ENCODE measurements around the gene UPF2.

DNA sequence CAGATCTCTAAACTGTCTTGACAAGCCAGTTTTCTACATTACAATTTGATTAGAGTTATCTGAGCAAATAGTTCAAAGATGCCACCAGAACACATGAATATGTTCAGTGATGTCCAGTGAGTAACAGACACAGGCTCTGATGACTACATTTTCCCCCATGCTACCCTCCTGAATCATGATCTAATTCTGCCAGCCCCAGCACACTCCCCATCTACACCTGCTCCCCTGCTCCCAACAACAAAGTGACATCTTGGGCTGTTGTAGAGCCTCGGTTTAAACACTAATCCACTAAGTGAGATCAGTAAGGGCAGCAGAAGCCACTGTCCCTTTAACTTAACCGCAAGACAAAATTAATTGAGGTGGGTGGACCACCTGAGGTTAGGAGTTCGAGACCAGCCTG lies 114.9 kb downstream of the UPF2 start:
- no peak for TF ChIP-seq EP300 (conservative IDR thresholded peaks at IDR 0.05; ENCODE audit: poor library complexity, severe bottlenecking)
- no peak for TF ChIP-seq CTCF (IDR thresholded peaks at IDR 0.05; ENCODE audit: poor library complexity, severe bottlenecking)
- no peak for TF ChIP-seq TAF1 (IDR thresholded peaks at IDR 0.05; ENCODE audit: low read depth)
- TF ChIP-seq POLR2AphosphoS5 (IDR thresholded peaks at IDR 0.05), result no peak
- TF ChIP-seq SMC3 (conservative IDR thresholded peaks at IDR 0.05; ENCODE audit: poor library complexity), result no peak
- TF ChIP-seq EZH2 (IDR thresholded peaks at IDR 0.05; ENCODE audit: borderline replicate concordance, insufficient read depth, low read length, poor library complexity, severe bottlenecking), result no peak
- TF ChIP-seq, protein P1, sequence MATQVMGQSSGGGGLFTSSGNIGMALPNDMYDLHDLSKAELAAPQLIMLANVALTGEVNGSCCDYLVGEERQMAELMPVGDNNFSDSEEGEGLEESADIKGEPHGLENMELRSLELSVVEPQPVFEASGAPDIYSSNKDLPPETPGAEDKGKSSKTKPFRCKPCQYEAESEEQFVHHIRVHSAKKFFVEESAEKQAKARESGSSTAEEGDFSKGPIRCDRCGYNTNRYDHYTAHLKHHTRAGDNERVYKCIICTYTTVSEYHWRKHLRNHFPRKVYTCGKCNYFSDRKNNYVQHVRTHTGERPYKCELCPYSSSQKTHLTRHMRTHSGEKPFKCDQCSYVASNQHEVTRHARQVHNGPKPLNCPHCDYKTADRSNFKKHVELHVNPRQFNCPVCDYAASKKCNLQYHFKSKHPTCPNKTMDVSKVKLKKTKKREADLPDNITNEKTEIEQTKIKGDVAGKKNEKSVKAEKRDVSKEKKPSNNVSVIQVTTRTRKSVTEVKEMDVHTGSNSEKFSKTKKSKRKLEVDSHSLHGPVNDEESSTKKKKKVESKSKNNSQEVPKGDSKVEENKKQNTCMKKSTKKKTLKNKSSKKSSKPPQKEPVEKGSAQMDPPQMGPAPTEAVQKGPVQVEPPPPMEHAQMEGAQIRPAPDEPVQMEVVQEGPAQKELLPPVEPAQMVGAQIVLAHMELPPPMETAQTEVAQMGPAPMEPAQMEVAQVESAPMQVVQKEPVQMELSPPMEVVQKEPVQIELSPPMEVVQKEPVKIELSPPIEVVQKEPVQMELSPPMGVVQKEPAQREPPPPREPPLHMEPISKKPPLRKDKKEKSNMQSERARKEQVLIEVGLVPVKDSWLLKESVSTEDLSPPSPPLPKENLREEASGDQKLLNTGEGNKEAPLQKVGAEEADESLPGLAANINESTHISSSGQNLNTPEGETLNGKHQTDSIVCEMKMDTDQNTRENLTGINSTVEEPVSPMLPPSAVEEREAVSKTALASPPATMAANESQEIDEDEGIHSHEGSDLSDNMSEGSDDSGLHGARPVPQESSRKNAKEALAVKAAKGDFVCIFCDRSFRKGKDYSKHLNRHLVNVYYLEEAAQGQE (IDR thresholded peaks at IDR 0.05; ENCODE audit: borderline replicate concordance), result no peak
